ENCODE results near the gene EGFR.

EGFR gene

DNA sequence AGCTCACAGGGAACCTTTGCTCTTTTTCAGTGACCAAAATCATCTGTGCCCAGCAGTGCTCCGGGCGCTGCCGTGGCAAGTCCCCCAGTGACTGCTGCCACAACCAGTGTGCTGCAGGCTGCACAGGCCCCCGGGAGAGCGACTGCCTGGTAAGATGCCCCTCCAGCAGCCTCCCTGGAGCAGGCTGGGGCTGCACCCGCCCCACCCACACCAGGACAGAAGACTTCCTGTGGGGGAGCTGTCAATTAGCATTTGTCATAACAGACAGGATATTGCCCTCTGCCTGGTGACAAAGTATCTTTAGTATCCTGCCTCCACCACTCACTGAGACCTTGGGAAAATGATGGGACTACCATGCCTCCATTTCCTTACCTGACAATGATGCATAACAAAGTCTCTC lies 133.7 kb downstream of the EGFR start:
- H2AFZ ChIP-seq (ENCODE audit: low read depth), result no peak overlapping the region
- TF ChIP-seq, protein P1, sequence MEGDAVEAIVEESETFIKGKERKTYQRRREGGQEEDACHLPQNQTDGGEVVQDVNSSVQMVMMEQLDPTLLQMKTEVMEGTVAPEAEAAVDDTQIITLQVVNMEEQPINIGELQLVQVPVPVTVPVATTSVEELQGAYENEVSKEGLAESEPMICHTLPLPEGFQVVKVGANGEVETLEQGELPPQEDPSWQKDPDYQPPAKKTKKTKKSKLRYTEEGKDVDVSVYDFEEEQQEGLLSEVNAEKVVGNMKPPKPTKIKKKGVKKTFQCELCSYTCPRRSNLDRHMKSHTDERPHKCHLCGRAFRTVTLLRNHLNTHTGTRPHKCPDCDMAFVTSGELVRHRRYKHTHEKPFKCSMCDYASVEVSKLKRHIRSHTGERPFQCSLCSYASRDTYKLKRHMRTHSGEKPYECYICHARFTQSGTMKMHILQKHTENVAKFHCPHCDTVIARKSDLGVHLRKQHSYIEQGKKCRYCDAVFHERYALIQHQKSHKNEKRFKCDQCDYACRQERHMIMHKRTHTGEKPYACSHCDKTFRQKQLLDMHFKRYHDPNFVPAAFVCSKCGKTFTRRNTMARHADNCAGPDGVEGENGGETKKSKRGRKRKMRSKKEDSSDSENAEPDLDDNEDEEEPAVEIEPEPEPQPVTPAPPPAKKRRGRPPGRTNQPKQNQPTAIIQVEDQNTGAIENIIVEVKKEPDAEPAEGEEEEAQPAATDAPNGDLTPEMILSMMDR (conservative IDR thresholded peaks at IDR 0.05; ENCODE audit: low read depth, low read length), result no peak
- H3K27me3 ChIP-seq (ENCODE audit: insufficient read depth, low read depth), result no peaks in the 10 kb centered on the region
- no peaks in the 10 kb centered on the region for H3K79me2 ChIP-seq (ENCODE audit: insufficient read depth, low read depth)
- H3K4me2 ChIP-seq, result no peak overlapping the region
- no peak overlapping the region for H3K9ac ChIP-seq
- H4K20me1 ChIP-seq (ENCODE audit: insufficient read depth), result no peaks in the 10 kb centered on the region
- no peak overlapping the region for H3K27ac ChIP-seq
- no peaks in the 10 kb centered on the region for H3K4me1 ChIP-seq (ENCODE audit: low read depth, poor library complexity, severe bottlenecking)
- H3K36me3 ChIP-seq (ENCODE audit: insufficient read depth), result no peaks in the 10 kb centered on the region
- H3K4me3 ChIP-seq (IDR thresholded peaks at IDR 0.05; ENCODE audit: insufficient read depth, low read depth, low read length), result no peak overlapping the region

GRCh38 chr7:55154096-55154495 lies 135.3 kb downstream of the EGFR start:
- TF ChIP-seq, protein P1 (conservative IDR thresholded peaks at IDR 0.05; ENCODE audit: low read depth, low read length), result no peak
- Histone ChIP-seq H2AFZ (ENCODE audit: low read depth) (no peak overlapping the region), H4K20me1 (ENCODE audit: insufficient read depth) (no peaks in the 10 kb centered on the region), H3K79me2 (ENCODE audit: insufficient read depth, low read depth) (no peaks in the 10 kb centered on the region), H3K4me3 (IDR thresholded peaks at IDR 0.05; ENCODE audit: insufficient read depth, low read depth, low read length) (no peak overlapping the region), H3K36me3 (ENCODE audit: insufficient read depth) (no peaks in the 10 kb centered on the region), H3K9ac (no peak overlapping the region), H3K4me1 (ENCODE audit: low read depth, poor library complexity, severe bottlenecking) (no peaks in the 10 kb centered on the region), H3K27me3 (ENCODE audit: insufficient read depth, low read depth) (no peaks in the 10 kb centered on the region), H3K4me2 (no peak overlapping the region), H3K27ac (no peak overlapping the region)

GRCh38 chr7:55155351-55156117 lies 136.7 kb downstream of the EGFR start:
- TF ChIP-seq, protein P1 (conservative IDR thresholded peaks at IDR 0.05; ENCODE audit: low read depth, low read length), result no peak
- H3K27ac ChIP-seq, result no peak overlapping the region
- no peaks in the 10 kb centered on the region for H3K4me1 ChIP-seq (ENCODE audit: low read depth, poor library complexity, severe bottlenecking)
- H3K79me2 ChIP-seq (ENCODE audit: insufficient read depth, low read depth), result no peaks in the 10 kb centered on the region
- H3K4me3 ChIP-seq (IDR thresholded peaks at IDR 0.05; ENCODE audit: insufficient read depth, low read depth, low read length), result no peak overlapping the region
- H4K20me1 ChIP-seq (ENCODE audit: insufficient read depth), result no peaks in the 10 kb centered on the region
- no peaks in the 10 kb centered on the region for H3K36me3 ChIP-seq (ENCODE audit: insufficient read depth)
- H3K4me2 ChIP-seq, result no peak overlapping the region
- no peaks in the 10 kb centered on the region for H3K27me3 ChIP-seq (ENCODE audit: insufficient read depth, low read depth)
- no peak overlapping the region for H2AFZ ChIP-seq (ENCODE audit: low read depth)
- no peak overlapping the region for H3K9ac ChIP-seq

DNA sequence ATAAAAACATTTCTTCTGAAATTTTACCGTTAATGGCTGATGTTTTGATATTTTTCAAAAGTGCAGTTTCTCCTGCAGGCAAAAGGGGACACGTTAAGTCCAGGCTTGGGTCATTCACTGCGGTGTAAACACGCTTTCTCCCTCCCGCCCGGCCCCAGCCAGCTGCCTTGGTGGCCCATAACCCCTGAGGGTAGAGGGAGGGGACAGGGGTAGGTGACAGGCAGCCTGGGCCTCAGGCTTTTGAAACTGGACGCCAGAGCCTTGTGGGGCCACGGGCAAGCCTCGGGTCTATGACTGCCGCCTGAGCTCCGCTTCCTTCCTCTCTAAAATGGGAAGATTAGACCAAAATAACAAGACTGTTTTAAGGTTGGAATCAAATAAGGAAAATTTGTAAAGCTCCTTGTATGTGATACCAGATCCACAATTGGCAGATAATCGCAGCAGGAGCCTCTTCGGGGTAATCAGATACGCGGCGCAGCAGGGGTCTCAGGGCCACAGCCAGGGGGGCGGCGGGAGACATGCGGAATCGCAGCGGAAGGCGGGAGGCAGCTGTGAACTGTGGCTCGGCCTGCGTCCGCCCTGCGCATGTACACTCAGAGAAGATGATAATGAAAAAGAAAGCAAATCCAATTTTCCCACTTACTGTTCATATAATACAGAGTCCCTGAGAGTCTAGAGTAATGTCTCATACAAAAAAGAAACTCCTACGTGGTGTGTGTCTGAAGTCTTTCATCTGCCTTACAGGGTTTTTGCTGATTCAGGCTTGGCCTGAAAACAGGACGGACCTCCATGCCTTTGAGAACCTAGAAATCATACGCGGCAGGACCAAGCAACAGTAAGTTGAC lies 138.3 kb downstream of the EGFR start:
- Histone ChIP-seq H3K4me2 (no peak overlapping the region), H3K4me3 (IDR thresholded peaks at IDR 0.05; ENCODE audit: insufficient read depth, low read depth, low read length) (no peak overlapping the region), H4K20me1 (ENCODE audit: insufficient read depth) (no peaks in the 10 kb centered on the region), H3K4me1 (ENCODE audit: low read depth, poor library complexity, severe bottlenecking) (no peaks in the 10 kb centered on the region), H2AFZ (ENCODE audit: low read depth) (no peak overlapping the region), H3K27me3 (ENCODE audit: insufficient read depth, low read depth) (no peaks in the 10 kb centered on the region), H3K9ac (no peak overlapping the region), H3K27ac (no peak overlapping the region), H3K79me2 (ENCODE audit: insufficient read depth, low read depth) (no peaks in the 10 kb centered on the region), H3K36me3 (ENCODE audit: insufficient read depth) (no peaks in the 10 kb centered on the region)
- TF ChIP-seq, protein P1 (conservative IDR thresholded peaks at IDR 0.05; ENCODE audit: low read depth, low read length), result no peak

Measured in KMS-11 (cell line).